HCT116 (cell line): ENCODE results near the gene LRPPRC. TPM values are rescaled to one million over a fixed set of nuclear protein-coding genes. Genes with fewer than 3 reads are reported as not detected.

Experiments used
- ATAC-seq: fragments of 200-7000 bp; cut with Tn5 transposase; 2 replicates; pipeline ENCODE4 v1.9.1; 2020; ENCODE audit warnings: mild to moderate bottlenecking, moderate library complexity
- BruUV-seq: library from RNA; stranded (reverse); fragments of 400-500 nt; replicated peaks from 2 replicates; lab custom pipeline; 2021; lab: Mats Ljungman, UMichigan
- CTCF ChIA-PET: fragments of 300-600 bp; sonication (Branson Sonifier 250); formaldehyde crosslinking; loops from one replicate; lab custom pipeline; 2021; ENCODE audit warnings: antibody characterized with exemption; lab: Charles Lee
- POLR2A ChIA-PET: fragments of 300-600, 350-600 bp; sonication (Branson Sonifier 250); formaldehyde crosslinking; loops from one replicate; lab custom pipeline; 2021; ENCODE audit warnings: antibody characterized with exemption; lab: Charles Lee
- RAD21 ChIA-PET, 2 experiments: fragments of 300-600 bp; sonication (Branson Sonifier 250); formaldehyde crosslinking; loops; one replicate each; lab custom pipeline; 2023; ENCODE audit warnings: low total read pairs in 2 of 2; ENCODE audit not compliant: uncharacterized antibody in 2 of 2, unreplicated experiment in 2 of 2, low non-redundant PET in 1 of 2; lab: Charles Lee
- DNase-seq: peaks from one replicate; pipeline ENCODE4 v3.0.0-alpha.2; 2010; ENCODE audit warnings: low read depth, low spot score
- H2AFZ ChIP-seq: fragments of 200-600 bp; shearing (Covaris generic), sonication (generic); 2 replicates; pipeline ENCODE4 v1.6.1; 2017; ENCODE audit warnings: low read depth, mixed run types, mixed read lengths, antibody characterized with exemption, low read length; ENCODE audit not compliant: poor library complexity, severe bottlenecking
- H3K27ac ChIP-seq: 2 replicates; pipeline ENCODE4 v1.5.1; 2012; ENCODE audit warnings: low read depth, low read length
- H3K27me3 ChIP-seq: fragments of 200-600 bp; sonication (generic); 2 replicates; pipeline ENCODE4 v1.6.1; 2016; ENCODE audit warnings: mixed run types, low read length, mixed read lengths; ENCODE audit not compliant: insufficient read depth
- H3K36me3 ChIP-seq, 2 experiments: fragments of 200-500 bp in 1 of 2; fragments of 200-600 bp in 1 of 2; sonication (Bioruptor generic) in 1 of 2; sonication (generic) in 1 of 2; 2 replicates each; pipeline versions ENCODE4 v1.5.1 to v1.6.1; 2014 to 2016; ENCODE audit warnings: low read length in 2 of 2, inconsistent platforms in 1 of 2, mixed read lengths in 1 of 2, mixed run types in 1 of 2; ENCODE audit not compliant: insufficient read depth in 2 of 2, control insufficient read depth in 1 of 2
- H3K4me1 ChIP-seq, 2 experiments: fragments of 200-600 bp in 1 of 2; sonication (generic) in 1 of 2; 2 replicates each; pipeline versions ENCODE4 v1.5.1 to v1.6.1; 2012 to 2017; ENCODE audit warnings: low read length in 2 of 2, inconsistent platforms in 1 of 2, mild to moderate bottlenecking in 1 of 2, mixed read lengths in 1 of 2, mixed run types in 1 of 2, moderate library complexity in 1 of 2; ENCODE audit not compliant: insufficient read depth in 2 of 2, control insufficient read depth in 1 of 2
- H3K4me2 ChIP-seq: fragments of 200-600 bp; sonication (generic); 2 replicates; pipeline ENCODE4 v1.6.1; 2017; ENCODE audit warnings: mixed run types, low read length, mixed read lengths
- H3K4me3 ChIP-seq, 2 experiments: fragments of 200-600 bp in 1 of 2; sonication (generic) in 1 of 2; replicated peaks in 1 of 2; 2 replicates each; pipeline ENCODE4 v1.5.1; 2011 to 2016; ENCODE audit warnings: low read length in 2 of 2, control low read depth in 1 of 2, low read depth in 1 of 2, mild to moderate bottlenecking in 1 of 2, mixed read lengths in 1 of 2, mixed run types in 1 of 2
- H3K79me2 ChIP-seq: fragments of 200-600 bp; sonication (generic); 2 replicates; pipeline ENCODE4 v1.6.1; 2017; ENCODE audit warnings: mild to moderate bottlenecking, mixed run types, low read length, moderate library complexity, mixed read lengths; ENCODE audit not compliant: insufficient read depth
- H3K9ac ChIP-seq: fragments of 200-600 bp; sonication (generic); 2 replicates; pipeline ENCODE4 v1.6.1; 2016; ENCODE audit warnings: low read length, mixed read lengths
- H3K9me2 ChIP-seq: fragments of 200-600 bp; sonication (generic), shearing (Covaris generic); 2 replicates; pipeline ENCODE4 v1.6.1; 2017; ENCODE audit warnings: mixed run types, mild to moderate bottlenecking, moderate library complexity; ENCODE audit not compliant: insufficient read depth
- H3K9me3 ChIP-seq, 2 experiments: fragments of 200-500 bp in 1 of 2; fragments of 200-600 bp in 1 of 2; sonication (Bioruptor generic) in 1 of 2; sonication (generic) in 1 of 2; 2 replicates each; pipeline ENCODE4 v1.6.1; 2014 to 2017; ENCODE audit warnings: low read length in 2 of 2, mixed read lengths in 2 of 2, inconsistent platforms in 1 of 2, low read depth in 1 of 2, mild to moderate bottlenecking in 1 of 2, mixed run types in 1 of 2, moderate library complexity in 1 of 2; ENCODE audit not compliant: control insufficient read depth in 1 of 2, insufficient read depth in 1 of 2
- H4K20me1 ChIP-seq: fragments of 200-600 bp; sonication (generic), shearing (Covaris generic); 2 replicates; pipeline ENCODE4 v1.6.1; 2017; ENCODE audit warnings: mixed run types, mild to moderate bottlenecking, moderate library complexity; ENCODE audit not compliant: insufficient read depth
- CEBPB ChIP-seq: IDR thresholded peaks from 2 replicates; pipeline ENCODE4 v1.6.1; 2012; ENCODE audit warnings: low read depth
- CTCF ChIP-seq, 3 experiments: fragments of 200-600 bp in 1 of 3; sonication (generic) in 1 of 3; IDR thresholded peaks in 2 of 3; conservative IDR thresholded peaks in 1 of 3; 2 replicates each; pipeline ENCODE4 v1.5.1; 2012 to 2017; ENCODE audit warnings: low read depth in 2 of 3, low read length in 2 of 3, antibody characterized with exemption in 1 of 3, borderline replicate concordance in 1 of 3, control low read depth in 1 of 3, mild to moderate bottlenecking in 1 of 3, mixed read lengths in 1 of 3, mixed run types in 1 of 3, moderate library complexity in 1 of 3; ENCODE audit not compliant: insufficient read depth in 1 of 3
- EGR1 ChIP-seq: IDR thresholded peaks from 2 replicates; pipeline ENCODE4 v1.6.1; 2012; ENCODE audit warnings: low read depth
- JUND ChIP-seq: IDR thresholded peaks from 2 replicates; pipeline ENCODE4 v1.6.1; 2012
- MAX ChIP-seq: IDR thresholded peaks from 2 replicates; pipeline ENCODE4 v1.6.1; 2012
- POLR2A ChIP-seq: IDR thresholded peaks from 2 replicates; pipeline ENCODE4 v1.7.0; 2011; ENCODE audit warnings: borderline replicate concordance; ENCODE audit not compliant: insufficient read depth, insufficient read length; ENCODE audit errors: extremely low read depth
- POLR2AphosphoS5 ChIP-seq: IDR thresholded peaks from 2 replicates; pipeline ENCODE4 v1.6.1; 2011; ENCODE audit warnings: mild to moderate bottlenecking, low read depth, low read length, moderate library complexity
- REST ChIP-seq: IDR thresholded peaks from 2 replicates; pipeline ENCODE4 v1.6.1; 2012; ENCODE audit warnings: low read depth
- SRF ChIP-seq: IDR thresholded peaks from 2 replicates; pipeline ENCODE4 v1.6.1; 2012; ENCODE audit warnings: low read depth
- ZNF274 ChIP-seq: fragments of 200-500 bp; sonication (Bioruptor generic); IDR thresholded peaks from 2 replicates; pipeline ENCODE4 v1.6.1; 2014; ENCODE audit warnings: mild to moderate bottlenecking, low read depth, low read length, inconsistent platforms
- intact Hi-C: fragments of 100-400 bp; cut with micrococcal nuclease; formaldehyde crosslinking; loops from 2 replicates; pipeline ENCODE4 v1.10.0; 2022
- total RNA-seq: library from RNA; stranded (reverse); gene quantifications from one replicate; pipeline ENCODE4 v1.2.1, GENCODE V29; 2021; ENCODE audit not compliant: unreplicated experiment

The LRPPRC gene
- total RNA-seq, 1 experiment from 2014 or later = 210 TPM

GRCh38 chr2:43927442-43927841 lies 68.3 kb downstream of the LRPPRC start:
- H3K4me3 ChIP-seq = no peak overlapping the region
- H2AFZ ChIP-seq = no peak overlapping the region
- peaks cover 42 to 63% of the 10 kb centered on the region in 2 experiments for H3K36me3 ChIP-seq
- H3K27ac ChIP-seq = no peak overlapping the region
- H3K4me1 ChIP-seq = no peaks in the 10 kb centered on the region
- intact Hi-C loops = no loop called here
- no peak overlapping the region for H3K4me2 ChIP-seq
- TF ChIP-seq POLR2A = no peak
- no peak for TF ChIP-seq ZNF274
- TF ChIP-seq MAX = no peak
- no peak for TF ChIP-seq CTCF (IDR thresholded peaks at IDR 0.05 in 2 of 3, conservative IDR thresholded peaks at IDR 0.05 in 1 of 3; ENCODE audit: borderline replicate concordance in 1 of 3, insufficient read depth in 1 of 3, low read depth in 2 of 3, low read length in 2 of 3)
- no peak for TF ChIP-seq POLR2AphosphoS5
- TF ChIP-seq JUND = no peak
- no peak for TF ChIP-seq EGR1
- TF ChIP-seq CEBPB = no peak
- TF ChIP-seq REST = no peak
- no peak for TF ChIP-seq SRF
- TF ChIP-seq, all 23 proteins: peak for 0
- RAD21 ChIA-PET = no interaction called here
- CTCF ChIA-PET = no interaction called here
- Histone ChIP-seq H3K79me2 (peaks cover 68% of the 10 kb centered on the region), H3K9me3 (no peaks in the 10 kb centered on the region), H4K20me1 (peaks cover 3% of the 10 kb centered on the region), H3K9ac (no peak overlapping the region), H3K27me3 (no peaks in the 10 kb centered on the region), H3K9me2 (no peaks in the 10 kb centered on the region)
- POLR2A ChIA-PET = no interaction called here
- DNase-seq (no peak), ATAC-seq (no peak)
- BruUV-seq = no TSS peak
